Measurements from ENCODE around the gene NLRP1.

Gene NLRP1

GRCh38 chr17:5466295-5466694 is 118.0 kb downstream of the NLRP1 start:
- DNase-seq = no peak

- DNase-seq = no peak
Measured at GRCh38 chr17:5464717-5465507, 119.4 kb downstream of the NLRP1 start.
